ENCODE measurements around the gene UQCR10. TPM values are rescaled to one million over a fixed set of nuclear protein-coding genes. Genes with fewer than 3 reads are reported as not detected.

UQCR10 gene
- total RNA-seq, 1 donor from 2014 or later: 77.4 TPM

DNA sequence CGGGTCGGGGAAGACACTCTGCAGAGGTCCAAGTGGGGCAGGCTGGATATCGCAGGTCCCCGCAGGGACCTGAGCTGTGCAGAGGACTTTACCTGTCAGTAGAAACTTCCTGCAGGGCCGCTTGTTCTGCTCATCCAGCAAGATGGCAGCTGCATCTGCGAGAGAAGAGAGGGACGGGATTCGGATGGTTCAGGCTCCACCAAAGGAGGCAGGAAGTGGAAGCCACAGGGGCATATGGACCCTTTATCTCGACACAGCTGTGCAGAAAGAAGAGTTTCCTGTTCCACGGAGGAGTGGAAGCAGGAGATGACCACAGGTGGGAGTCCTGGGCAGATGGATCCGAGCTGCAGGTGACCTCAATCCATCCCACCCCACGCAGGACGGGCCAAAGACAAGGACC lies 24.8 kb upstream of the UQCR10 start:
- H3K9me3 Mint-ChIP-seq (ENCODE audit: unreplicated experiment): no peaks in the 10 kb centered on the region
- no peak overlapping the region for H3K27ac Mint-ChIP-seq (ENCODE audit: unreplicated experiment)
- H3K4me3 Mint-ChIP-seq (ENCODE audit: unreplicated experiment): no peak overlapping the region
- peaks cover 14% of the 10 kb centered on the region for H3K36me3 Mint-ChIP-seq (ENCODE audit: unreplicated experiment)
- DNase-seq (ENCODE audit: extremely low spot score, unreplicated experiment): no peak
- no peaks in the 10 kb centered on the region for H3K27me3 Mint-ChIP-seq (ENCODE audit: unreplicated experiment)
- no peaks in the 10 kb centered on the region for H3K4me1 Mint-ChIP-seq (ENCODE audit: unreplicated experiment)
- TF ChIP-seq, protein P1, sequence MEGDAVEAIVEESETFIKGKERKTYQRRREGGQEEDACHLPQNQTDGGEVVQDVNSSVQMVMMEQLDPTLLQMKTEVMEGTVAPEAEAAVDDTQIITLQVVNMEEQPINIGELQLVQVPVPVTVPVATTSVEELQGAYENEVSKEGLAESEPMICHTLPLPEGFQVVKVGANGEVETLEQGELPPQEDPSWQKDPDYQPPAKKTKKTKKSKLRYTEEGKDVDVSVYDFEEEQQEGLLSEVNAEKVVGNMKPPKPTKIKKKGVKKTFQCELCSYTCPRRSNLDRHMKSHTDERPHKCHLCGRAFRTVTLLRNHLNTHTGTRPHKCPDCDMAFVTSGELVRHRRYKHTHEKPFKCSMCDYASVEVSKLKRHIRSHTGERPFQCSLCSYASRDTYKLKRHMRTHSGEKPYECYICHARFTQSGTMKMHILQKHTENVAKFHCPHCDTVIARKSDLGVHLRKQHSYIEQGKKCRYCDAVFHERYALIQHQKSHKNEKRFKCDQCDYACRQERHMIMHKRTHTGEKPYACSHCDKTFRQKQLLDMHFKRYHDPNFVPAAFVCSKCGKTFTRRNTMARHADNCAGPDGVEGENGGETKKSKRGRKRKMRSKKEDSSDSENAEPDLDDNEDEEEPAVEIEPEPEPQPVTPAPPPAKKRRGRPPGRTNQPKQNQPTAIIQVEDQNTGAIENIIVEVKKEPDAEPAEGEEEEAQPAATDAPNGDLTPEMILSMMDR (IDR thresholded peaks at IDR 0.05): no peak

DNA sequence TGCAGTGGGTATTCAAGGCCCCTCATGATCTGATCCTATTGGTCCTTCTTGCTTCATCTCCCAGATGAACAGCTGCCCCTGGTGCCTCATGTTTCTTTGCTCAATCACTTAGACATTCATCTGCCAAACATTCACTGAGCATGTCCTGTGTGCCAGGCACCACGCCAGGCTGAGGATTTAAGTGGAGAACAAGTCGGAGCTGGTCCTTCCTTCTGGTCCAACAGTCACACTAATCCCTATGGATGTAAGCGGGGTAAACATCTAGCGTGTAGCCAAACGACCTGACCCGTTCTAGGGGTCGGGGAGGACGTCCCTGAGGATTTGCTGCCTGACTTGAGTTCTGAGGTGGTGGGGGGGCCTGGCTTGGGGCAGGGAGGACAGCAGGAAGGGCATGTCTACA lies 22.3 kb upstream of the UQCR10 start:
- H3K4me3 Mint-ChIP-seq (ENCODE audit: unreplicated experiment): no peak overlapping the region
- H3K4me1 Mint-ChIP-seq (ENCODE audit: unreplicated experiment): no peaks in the 10 kb centered on the region
- no peaks in the 10 kb centered on the region for H3K9me3 Mint-ChIP-seq (ENCODE audit: unreplicated experiment)
- no peak for DNase-seq (ENCODE audit: extremely low spot score, unreplicated experiment)
- H3K27me3 Mint-ChIP-seq (ENCODE audit: unreplicated experiment): no peaks in the 10 kb centered on the region
- TF ChIP-seq, protein P1 (IDR thresholded peaks at IDR 0.05): no peak
- H3K27ac Mint-ChIP-seq (ENCODE audit: unreplicated experiment): no peak overlapping the region
- H3K36me3 Mint-ChIP-seq (ENCODE audit: unreplicated experiment): peaks cover 20% of the 10 kb centered on the region

DNA sequence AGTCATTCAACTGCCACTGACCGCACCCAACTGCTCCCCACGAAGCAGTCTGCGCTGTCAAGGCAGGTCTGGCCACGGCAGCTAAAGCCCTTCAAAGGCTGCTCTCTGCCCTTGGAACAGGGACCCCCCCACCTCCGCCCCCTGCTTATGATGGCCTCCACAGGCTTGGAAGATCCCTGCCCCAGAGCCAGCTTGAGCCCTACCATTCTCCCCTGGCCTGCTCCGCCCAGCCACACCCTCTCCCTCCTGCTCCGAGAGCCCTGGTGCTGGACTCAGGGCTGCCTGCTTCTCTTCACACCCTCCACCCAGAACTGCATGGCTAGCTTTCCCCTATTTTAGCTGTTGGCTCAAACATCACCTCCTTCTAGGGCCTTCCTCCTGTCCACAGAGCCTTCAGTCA lies 19.3 kb upstream of the UQCR10 start:
- no peak for DNase-seq (ENCODE audit: extremely low spot score, unreplicated experiment)
- Mint-ChIP-seq H3K4me3 (ENCODE audit: unreplicated experiment) (no peak overlapping the region), H3K9me3 (ENCODE audit: unreplicated experiment) (no peaks in the 10 kb centered on the region), H3K36me3 (ENCODE audit: unreplicated experiment) (peaks cover 14% of the 10 kb centered on the region), H3K27ac (ENCODE audit: unreplicated experiment) (no peak overlapping the region), H3K4me1 (ENCODE audit: unreplicated experiment) (no peaks in the 10 kb centered on the region), H3K27me3 (ENCODE audit: unreplicated experiment) (no peaks in the 10 kb centered on the region)
- TF ChIP-seq, protein P1 (IDR thresholded peaks at IDR 0.05): no peak

DNA sequence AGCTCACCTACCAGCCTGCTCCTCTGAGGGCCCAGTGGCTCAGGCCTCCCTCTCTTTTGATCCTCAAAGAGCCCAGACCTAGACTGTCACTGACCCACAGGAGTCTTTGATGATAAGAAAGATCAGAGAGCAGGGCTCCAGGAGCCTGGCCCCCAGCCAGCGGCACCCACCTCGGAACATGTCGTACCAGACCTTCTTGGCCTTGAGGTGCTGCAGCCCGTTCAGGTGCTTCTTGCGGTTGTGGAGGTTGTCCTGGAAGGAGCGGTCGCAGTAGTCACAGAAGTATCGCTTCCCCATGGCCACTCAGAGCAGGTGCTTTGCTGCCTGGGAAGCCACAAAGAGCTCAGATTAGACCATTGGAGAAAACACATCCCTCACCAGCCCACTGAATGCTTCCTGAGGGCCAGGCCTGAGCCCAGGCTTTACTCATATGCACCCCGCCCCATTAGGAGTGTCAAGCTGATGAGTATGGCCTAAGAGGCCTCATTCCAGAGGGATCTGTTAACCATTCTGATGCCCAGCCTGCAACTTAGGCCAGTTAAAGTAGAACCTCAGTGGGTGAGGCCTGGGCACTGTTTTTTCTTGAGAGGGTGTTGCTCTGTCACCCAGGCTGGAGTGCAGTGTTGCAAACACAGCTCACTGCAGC lies 18.8 kb upstream of the UQCR10 start:
- H3K9me3 Mint-ChIP-seq (ENCODE audit: unreplicated experiment): no peaks in the 10 kb centered on the region
- H3K27me3 Mint-ChIP-seq (ENCODE audit: unreplicated experiment): no peaks in the 10 kb centered on the region
- no peak overlapping the region for H3K27ac Mint-ChIP-seq (ENCODE audit: unreplicated experiment)
- no peak overlapping the region for H3K4me3 Mint-ChIP-seq (ENCODE audit: unreplicated experiment)
- no peak for DNase-seq (ENCODE audit: extremely low spot score, unreplicated experiment)
- TF ChIP-seq, protein P1 (IDR thresholded peaks at IDR 0.05): no peak
- H3K36me3 Mint-ChIP-seq (ENCODE audit: unreplicated experiment): peaks cover 14% of the 10 kb centered on the region
- H3K4me1 Mint-ChIP-seq (ENCODE audit: unreplicated experiment): no peaks in the 10 kb centered on the region

DNA sequence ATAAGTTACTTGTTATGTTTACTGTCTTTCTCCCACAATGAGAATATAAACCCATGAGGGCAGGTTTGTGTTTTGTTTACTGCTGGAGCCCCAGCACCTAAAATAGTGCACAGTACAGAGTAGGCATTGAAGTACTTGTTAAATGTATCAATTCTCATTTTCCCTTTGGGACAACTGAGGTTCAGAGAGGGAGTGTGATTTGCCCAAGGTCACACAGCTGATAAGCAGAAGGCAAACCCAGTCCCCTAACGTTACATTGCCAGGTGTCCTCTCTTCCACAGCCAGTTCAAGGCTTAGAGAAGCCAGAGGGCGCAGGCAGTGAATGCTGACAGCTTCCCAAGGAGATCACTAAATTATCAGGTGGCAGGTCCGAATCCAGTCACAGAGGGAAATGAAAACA lies 17.1 kb upstream of the UQCR10 start:
- no peaks in the 10 kb centered on the region for H3K4me1 Mint-ChIP-seq (ENCODE audit: unreplicated experiment)
- TF ChIP-seq, protein P1 (IDR thresholded peaks at IDR 0.05): no peak
- no peak for DNase-seq (ENCODE audit: extremely low spot score, unreplicated experiment)
- peaks cover 14% of the 10 kb centered on the region for H3K36me3 Mint-ChIP-seq (ENCODE audit: unreplicated experiment)
- no peak overlapping the region for H3K27ac Mint-ChIP-seq (ENCODE audit: unreplicated experiment)
- H3K27me3 Mint-ChIP-seq (ENCODE audit: unreplicated experiment): no peaks in the 10 kb centered on the region
- no peak overlapping the region for H3K4me3 Mint-ChIP-seq (ENCODE audit: unreplicated experiment)
- no peaks in the 10 kb centered on the region for H3K9me3 Mint-ChIP-seq (ENCODE audit: unreplicated experiment)
